Loucy (cell line): ENCODE results near the gene SUCLG2.

Experiments used
- CTCF ChIP-seq: fragments of 200-600 bp; sonication (generic); conservative IDR thresholded peaks from 2 replicates; pipeline ENCODE4 v1.5.1; 2014; ENCODE audit warnings: mild to moderate bottlenecking, antibody characterized with exemption, low read length
- EZH2phosphoT487 ChIP-seq: fragments of 200-600 bp; IDR thresholded peaks from 2 replicates; pipeline ENCODE4 v1.6.1; 2018; ENCODE audit warnings: antibody characterized with exemption, mild to moderate bottlenecking, moderate library complexity, borderline replicate concordance

- TF ChIP-seq EZH2phosphoT487 (no peak), CTCF (no peak)
Measured at GRCh38 chr3:67460841-67461510, 193.4 kb downstream of the SUCLG2 start.
